GM12892 (cell line): ENCODE results near the gene MAFF.

ENCODE experiments used
- POLR2A ChIP-seq: IDR thresholded peaks from 2 replicates; pipeline ENCODE4 v1.6.1; 2011; ENCODE audit warnings: low read depth, low read length, control low read depth
- POLR2AphosphoS5 ChIP-seq: IDR thresholded peaks from 2 replicates; pipeline ENCODE4 v1.6.1; 2011; ENCODE audit warnings: low read depth, low read length, control low read depth

DNA sequence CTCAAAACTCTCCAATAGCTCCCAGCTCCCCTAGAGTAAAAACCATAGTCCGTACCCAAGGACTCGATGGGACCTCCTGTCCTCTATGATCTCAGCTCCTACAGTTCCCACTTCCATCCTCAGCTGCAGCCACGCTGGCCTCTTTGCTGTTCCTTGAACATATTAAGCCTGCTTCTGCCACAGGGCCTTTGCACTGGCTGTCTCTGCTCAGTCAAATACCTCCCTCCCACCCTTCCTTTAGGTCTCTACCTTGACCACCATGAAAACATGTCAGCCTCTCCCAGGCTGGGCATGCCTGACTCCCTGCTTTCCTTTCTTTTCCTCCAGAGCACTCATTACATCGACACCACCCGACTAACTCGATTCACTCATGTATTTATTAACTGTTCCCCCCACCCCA is 46.5 kb downstream of the MAFF start:
- TF ChIP-seq POLR2A, result no peak
- no peak for TF ChIP-seq POLR2AphosphoS5
